ENCODE results near the gene TCP10L.

Gene TCP10L

DNA sequence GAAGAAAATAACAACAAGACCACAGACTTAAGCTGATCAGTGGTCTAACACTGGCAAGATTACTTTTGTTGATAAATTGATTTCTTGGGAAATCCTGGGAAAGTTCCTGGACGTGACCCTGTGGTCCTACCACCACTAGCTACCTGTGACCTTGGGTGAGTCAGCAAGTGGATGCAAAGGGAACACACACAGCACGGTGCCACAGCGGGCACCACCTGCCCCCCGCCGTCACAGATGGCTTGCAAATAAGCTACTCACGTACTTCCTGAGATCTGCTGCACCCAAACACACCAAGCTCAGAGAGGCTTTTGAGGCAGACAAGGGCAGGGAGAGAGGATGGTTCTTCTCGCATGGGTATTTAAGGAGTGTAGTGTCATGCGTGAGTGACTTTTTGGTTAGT lies 14.2 kb upstream of the TCP10L start:
- Mint-ChIP-seq H3K9me3 (no peaks in the 10 kb centered on the region), H3K27ac (no peak overlapping the region)
- no peak for ATAC-seq (replicated peaks)

DNA sequence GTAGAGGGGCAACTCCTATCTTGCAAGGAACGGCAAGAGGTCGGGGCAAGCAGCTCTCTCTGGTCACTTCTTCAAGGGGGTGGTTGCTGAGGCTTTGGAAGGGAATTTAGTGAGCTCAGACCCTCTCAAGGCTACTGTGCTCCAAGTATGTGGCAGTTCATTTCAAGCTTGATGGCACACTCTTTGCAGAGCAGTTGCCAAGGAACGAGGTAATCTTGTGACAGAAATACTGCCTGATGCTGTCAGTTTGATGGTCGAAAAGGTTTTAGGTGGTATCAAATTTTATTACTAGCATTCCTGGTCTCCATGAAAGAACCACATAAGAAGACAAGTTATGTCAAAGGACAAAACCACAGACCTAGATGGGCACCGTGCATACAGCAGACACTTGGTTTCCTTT lies 13.8 kb upstream of the TCP10L start:
- Mint-ChIP-seq H3K36me3 (peaks cover 33 to 56% of the 10 kb centered on the region in 2 donors), H3K4me1 (no peaks in the 10 kb centered on the region), H3K9me3 (no peaks in the 10 kb centered on the region), H3K27ac (no peak overlapping the region), H3K4me3 (no peak overlapping the region), H3K27me3 (no peaks in the 10 kb centered on the region)
- no peak for DNase-seq
- no peak for ATAC-seq (replicated peaks)

More for the DNA sequence above, 14.2 kb upstream of the TCP10L start:
- no peak for DNase-seq
- H3K4me3 Mint-ChIP-seq = no peak overlapping the region
- no peaks in the 10 kb centered on the region for H3K4me1 Mint-ChIP-seq
- H3K36me3 Mint-ChIP-seq = peaks cover 38 to 61% of the 10 kb centered on the region in 2 donors
- H3K27me3 Mint-ChIP-seq = no peaks in the 10 kb centered on the region

DNA sequence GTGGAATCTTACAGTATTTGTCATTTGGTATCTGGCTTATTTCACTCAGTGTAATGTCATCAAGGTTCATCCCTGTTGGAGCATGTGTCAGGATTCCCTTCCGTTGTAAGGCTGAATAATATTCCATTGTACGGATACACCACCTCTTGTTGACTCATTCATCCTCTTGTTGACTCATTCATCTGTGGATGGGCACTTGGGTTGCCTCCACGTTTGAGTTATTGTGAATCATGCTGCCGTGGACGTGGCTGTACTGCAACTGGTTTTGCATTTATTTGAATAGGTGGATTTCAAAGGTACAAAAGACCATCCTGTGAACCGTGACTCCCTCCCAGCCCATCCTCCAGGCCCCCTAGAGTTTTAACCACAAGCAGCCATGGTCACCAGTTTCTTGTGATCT lies 11.9 kb upstream of the TCP10L start:
- ATAC-seq (replicated peaks) (no peak), DNase-seq (no peak)
- Mint-ChIP-seq H3K27me3 (no peaks in the 10 kb centered on the region), H3K9me3 (no peaks in the 10 kb centered on the region), H3K36me3 (peaks cover 18 to 39% of the 10 kb centered on the region in 2 donors), H3K4me3 (no peak overlapping the region), H3K27ac (no peak overlapping the region), H3K4me1 (no peaks in the 10 kb centered on the region)

DNA sequence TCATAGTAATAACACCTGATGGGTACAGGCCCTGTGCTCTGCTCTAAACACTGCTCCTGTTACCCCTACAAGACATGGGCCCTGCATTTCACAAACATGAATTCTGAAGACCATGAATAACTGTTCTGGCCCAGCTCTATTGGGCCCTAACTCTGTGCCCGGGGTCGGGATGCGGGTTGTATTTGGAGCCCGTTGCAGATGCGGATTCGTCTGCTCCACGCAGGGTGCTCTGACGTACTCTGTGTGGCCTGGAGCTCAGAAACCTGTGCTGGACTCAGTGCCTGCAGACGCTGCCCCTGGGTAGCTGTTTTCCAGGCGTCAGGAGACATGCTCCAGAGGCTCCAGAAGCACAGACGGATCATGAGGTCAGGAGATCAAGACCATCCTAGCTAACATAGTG lies 10.1 kb upstream of the TCP10L start:
- Mint-ChIP-seq H3K27ac (no peak overlapping the region), H3K36me3 (peaks cover 12 to 34% of the 10 kb centered on the region in 2 donors), H3K4me1 (no peaks in the 10 kb centered on the region), H3K4me3 (no peak overlapping the region), H3K27me3 (no peaks in the 10 kb centered on the region), H3K9me3 (no peaks in the 10 kb centered on the region)
- DNase-seq (no peak), ATAC-seq (replicated peaks) (no peak)

- no peak overlapping the region for H3K4me3 Mint-ChIP-seq
- no peak overlapping the region for H3K27ac Mint-ChIP-seq
- peaks cover 2 to 20% of the 10 kb centered on the region in 2 donors for H3K36me3 Mint-ChIP-seq
- ATAC-seq (replicated peaks) = no peak
- no peaks in the 10 kb centered on the region for H3K27me3 Mint-ChIP-seq
- H3K4me1 Mint-ChIP-seq = no peaks in the 10 kb centered on the region
- DNase-seq = no peak
- no peaks in the 10 kb centered on the region for H3K9me3 Mint-ChIP-seq
Observed at GRCh38 chr21:32593690-32594089, 8.4 kb upstream of the TCP10L start.

DNA sequence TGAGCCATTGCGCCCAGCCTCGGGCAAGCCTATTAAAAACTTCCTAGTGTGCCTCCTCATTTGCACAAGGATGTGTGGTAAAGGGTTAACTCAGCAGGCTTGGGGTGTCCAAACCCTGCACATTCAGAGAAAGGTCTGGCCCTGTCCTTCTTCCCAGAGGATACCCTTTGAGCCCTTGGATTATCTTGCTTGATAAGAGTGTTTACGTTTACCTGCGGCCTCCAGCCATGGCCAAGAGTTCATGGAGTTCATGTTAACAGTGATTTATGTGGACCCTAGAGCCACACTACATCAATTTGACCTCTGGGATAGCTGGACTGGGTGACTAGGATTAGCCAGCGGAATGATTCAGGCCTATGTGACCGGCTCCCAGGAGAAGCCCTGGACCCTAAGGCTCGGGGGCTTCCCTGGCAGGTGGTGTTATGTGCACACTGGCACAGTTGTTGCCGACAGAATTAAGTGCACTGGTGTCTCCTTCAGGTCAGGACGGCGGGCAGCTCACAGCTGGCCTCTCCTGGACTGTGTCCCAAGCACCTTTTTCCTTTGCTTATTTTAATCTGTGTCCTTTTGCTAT lies 7.7 kb upstream of the TCP10L start:
- ATAC-seq (replicated peaks) (no peak), DNase-seq (no peak)
- Mint-ChIP-seq H3K4me3 (no peak overlapping the region), H3K36me3 (peaks cover 2 to 17% of the 10 kb centered on the region in 2 donors), H3K27me3 (no peaks in the 10 kb centered on the region), H3K27ac (no peak overlapping the region), H3K4me1 (no peaks in the 10 kb centered on the region), H3K9me3 (no peaks in the 10 kb centered on the region)

DNA sequence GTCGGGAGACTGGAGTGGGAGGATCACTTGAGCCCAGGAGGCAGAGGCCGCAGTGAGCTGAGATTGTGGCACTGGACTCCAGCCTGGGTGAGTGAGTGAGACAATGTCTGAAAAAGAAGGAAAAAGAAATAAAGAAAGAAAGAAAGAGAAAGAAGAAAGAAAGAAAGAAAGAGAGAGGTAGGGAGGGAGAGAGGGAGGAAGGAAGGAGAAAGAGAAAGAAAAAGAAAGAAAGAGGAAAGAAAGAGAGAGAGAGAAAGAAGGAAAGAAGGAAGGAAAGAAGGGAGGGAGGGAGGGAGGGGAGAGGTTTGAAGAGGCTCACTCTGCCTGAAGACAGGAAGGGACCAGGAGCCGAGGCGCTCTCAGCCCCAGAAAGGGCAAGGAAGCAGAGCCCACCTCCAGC lies 4.8 kb upstream of the TCP10L start:
- no peaks in the 10 kb centered on the region for H3K27me3 Mint-ChIP-seq
- no peaks in the 10 kb centered on the region for H3K9me3 Mint-ChIP-seq
- no peaks in the 10 kb centered on the region for H3K4me1 Mint-ChIP-seq
- H3K36me3 Mint-ChIP-seq = peaks cover 0 to 3% of the 10 kb centered on the region in 2 donors
- no peak overlapping the region for H3K4me3 Mint-ChIP-seq
- DNase-seq (no peak), ATAC-seq (replicated peaks) (no peak)
- H3K27ac Mint-ChIP-seq = no peak overlapping the region

DNA sequence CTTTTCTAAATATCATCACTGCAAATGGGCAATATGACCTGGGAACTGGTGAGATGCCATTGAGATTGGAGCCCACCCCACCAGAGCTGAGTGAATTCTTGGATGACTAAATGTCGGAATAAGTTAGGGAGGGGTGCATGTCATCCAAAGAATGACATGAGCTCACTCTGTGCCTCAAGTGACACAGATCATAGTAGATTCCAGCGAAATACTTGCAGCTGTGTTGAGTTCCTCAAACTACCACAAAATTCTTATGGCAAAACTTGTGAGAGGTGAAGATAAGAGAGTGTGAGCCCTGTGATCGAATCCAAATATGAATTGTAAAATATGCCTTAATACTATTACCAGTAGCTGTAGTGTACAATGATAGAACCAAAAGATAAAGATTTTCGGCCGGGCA lies 2.3 kb upstream of the TCP10L start:
- H3K4me1 Mint-ChIP-seq = no peaks in the 10 kb centered on the region
- no peaks in the 10 kb centered on the region for H3K9me3 Mint-ChIP-seq
- H3K36me3 Mint-ChIP-seq = peaks cover 3 to 8% of the 10 kb centered on the region in 2 donors
- H3K27ac Mint-ChIP-seq = no peak overlapping the region
- DNase-seq (no peak), ATAC-seq (replicated peaks) (no peak)
- H3K4me3 Mint-ChIP-seq = no peak overlapping the region
- H3K27me3 Mint-ChIP-seq = no peaks in the 10 kb centered on the region

GRCh38 chr21:32587120-32587519 lies 1.8 kb upstream of the TCP10L start:
- no peaks in the 10 kb centered on the region for H3K9me3 Mint-ChIP-seq
- H3K36me3 Mint-ChIP-seq = peaks cover 4 to 8% of the 10 kb centered on the region in 2 donors
- H3K4me3 Mint-ChIP-seq = no peak overlapping the region
- no peaks in the 10 kb centered on the region for H3K4me1 Mint-ChIP-seq
- no peak overlapping the region for H3K27ac Mint-ChIP-seq
- ATAC-seq (replicated peaks) (no peak), DNase-seq (no peak)
- no peaks in the 10 kb centered on the region for H3K27me3 Mint-ChIP-seq

DNA sequence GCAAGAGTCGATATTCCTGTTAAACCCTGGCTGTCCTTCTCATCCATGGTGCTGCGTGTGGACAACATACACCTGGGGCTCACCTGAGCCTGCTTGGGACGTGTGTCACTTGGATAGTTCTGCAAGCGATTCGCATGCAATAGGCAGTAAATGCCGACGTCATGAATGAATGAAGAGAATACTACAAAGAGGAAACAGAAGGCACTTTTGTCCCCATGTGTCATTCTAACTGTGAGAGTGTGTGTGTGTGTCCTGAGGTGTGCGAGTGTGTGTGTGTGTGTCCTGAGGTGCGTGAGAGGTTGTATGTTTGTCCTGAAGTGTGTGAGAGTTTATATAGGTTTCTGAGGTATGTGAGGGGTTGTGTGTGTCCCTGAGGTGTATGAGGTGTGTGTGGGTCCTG lies 647 bp upstream of the TCP10L start:
- H3K4me1 Mint-ChIP-seq = no peaks in the 10 kb centered on the region

GRCh38 chr21:32584472-32584871 lies 851 bp downstream of the TCP10L start:
- no peak for DNase-seq
- H3K9me3 Mint-ChIP-seq = no peaks in the 10 kb centered on the region

More for the DNA sequence above, 647 bp upstream of the TCP10L start:
- ATAC-seq (replicated peaks) (no peak), DNase-seq (no peak)
- peaks cover 8 to 10% of the 10 kb centered on the region in 2 donors for H3K36me3 Mint-ChIP-seq
- H3K4me3 Mint-ChIP-seq = no peak overlapping the region
- H3K27ac Mint-ChIP-seq = no peak overlapping the region
- H3K27me3 Mint-ChIP-seq = no peaks in the 10 kb centered on the region
- H3K9me3 Mint-ChIP-seq = no peaks in the 10 kb centered on the region

DNA sequence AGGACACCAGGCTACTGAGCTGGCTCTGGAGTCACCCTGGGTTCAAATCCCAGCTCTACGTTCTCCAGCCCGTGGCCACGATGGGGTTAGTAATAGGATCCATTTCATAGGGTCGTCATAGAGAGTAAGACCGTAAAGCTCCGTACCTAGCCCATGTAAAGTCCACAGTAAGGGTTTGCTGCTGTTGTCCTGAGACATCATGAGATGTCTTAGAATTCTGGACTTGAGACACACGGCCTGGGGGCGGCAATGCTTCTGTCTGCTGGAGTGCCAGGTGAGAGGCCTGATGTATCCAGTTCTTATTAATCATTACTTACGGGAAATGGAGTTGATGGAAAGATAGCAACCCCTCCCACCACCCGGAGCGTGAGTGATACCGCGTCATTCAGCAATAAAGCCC lies 3.6 kb downstream of the TCP10L start:
- no peaks in the 10 kb centered on the region for H3K4me1 Mint-ChIP-seq
- peaks cover 16 to 21% of the 10 kb centered on the region in 2 donors for H3K36me3 Mint-ChIP-seq
- ATAC-seq (replicated peaks) (no peak), DNase-seq (no peak)
- H3K27me3 Mint-ChIP-seq = no peaks in the 10 kb centered on the region
- H3K4me3 Mint-ChIP-seq = no peak overlapping the region
- no peak overlapping the region for H3K27ac Mint-ChIP-seq
- H3K9me3 Mint-ChIP-seq = no peaks in the 10 kb centered on the region

More at GRCh38 chr21:32584472-32584871, 851 bp downstream of the TCP10L start:
- H3K27me3 Mint-ChIP-seq = no peaks in the 10 kb centered on the region
- H3K36me3 Mint-ChIP-seq = peaks cover 5 to 12% of the 10 kb centered on the region in 2 donors
- H3K27ac Mint-ChIP-seq = no peak overlapping the region
- ATAC-seq (replicated peaks) = no peak
- no peaks in the 10 kb centered on the region for H3K4me1 Mint-ChIP-seq
- no peak overlapping the region for H3K4me3 Mint-ChIP-seq

DNA sequence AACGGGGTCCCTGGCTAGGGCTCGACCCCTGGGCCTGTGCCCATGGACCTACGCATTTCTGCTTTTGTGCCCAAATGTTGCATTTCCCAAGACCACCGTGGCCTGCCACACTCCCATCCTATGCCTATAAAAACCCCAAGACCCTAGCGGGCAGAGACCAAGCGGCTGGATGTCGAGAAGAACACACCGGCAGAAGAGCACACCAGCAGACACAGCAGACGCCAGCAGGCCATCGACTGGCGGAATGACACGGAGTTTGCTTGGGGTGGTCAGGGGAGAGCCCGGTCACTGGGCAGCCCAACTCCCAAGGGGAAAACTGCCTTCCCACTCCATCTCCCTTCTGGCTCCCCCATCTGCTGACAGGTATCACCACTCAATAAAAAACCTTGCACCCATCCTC lies 4.4 kb downstream of the TCP10L start:
- Mint-ChIP-seq H3K27me3 (no peaks in the 10 kb centered on the region), H3K4me3 (no peak overlapping the region), H3K36me3 (peaks cover 16 to 21% of the 10 kb centered on the region in 2 donors), H3K9me3 (no peaks in the 10 kb centered on the region), H3K4me1 (no peaks in the 10 kb centered on the region), H3K27ac (no peak overlapping the region)
- ATAC-seq (replicated peaks) (no peak), DNase-seq (no peak)

DNA sequence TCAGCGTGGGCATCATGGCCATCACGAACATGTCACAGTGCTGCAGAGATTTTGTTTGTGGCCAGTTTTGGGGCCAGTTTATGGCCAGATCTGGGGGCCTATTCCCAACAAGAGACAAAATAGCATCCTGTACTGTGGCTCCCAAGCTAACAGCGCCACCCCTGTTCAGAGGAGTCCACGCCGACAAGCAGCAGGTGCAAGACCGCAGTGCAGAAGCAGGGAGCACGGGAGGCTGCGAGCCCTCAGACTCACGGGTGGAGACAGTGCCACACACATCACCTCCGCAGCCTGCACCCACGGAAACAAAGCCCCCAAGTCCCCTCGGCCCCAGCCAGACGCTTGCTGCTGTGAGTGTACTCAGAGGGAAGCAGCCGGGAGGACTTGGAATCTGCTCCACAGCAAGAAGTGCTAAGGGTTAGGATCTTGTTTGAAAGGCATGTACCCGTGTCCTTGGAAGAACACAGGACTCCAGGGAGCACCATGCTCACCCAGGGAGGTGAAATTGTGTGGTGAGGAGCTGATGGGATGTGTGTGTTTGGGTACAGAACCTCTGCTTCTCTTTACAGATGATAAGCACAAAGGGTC lies 7.1 kb downstream of the TCP10L start:
- DNase-seq (no peak), ATAC-seq (replicated peaks) (no peak)
- H3K9me3 Mint-ChIP-seq = no peaks in the 10 kb centered on the region
- H3K4me3 Mint-ChIP-seq = no peak overlapping the region
- no peak overlapping the region for H3K27ac Mint-ChIP-seq
- peaks cover 17 to 27% of the 10 kb centered on the region in 2 donors for H3K36me3 Mint-ChIP-seq
- no peaks in the 10 kb centered on the region for H3K4me1 Mint-ChIP-seq
- H3K27me3 Mint-ChIP-seq = peaks cover 9 to 13% of the 10 kb centered on the region in 2 donors

- Mint-ChIP-seq H3K4me3 (no peak overlapping the region), H3K9me3 (no peaks in the 10 kb centered on the region), H3K27ac (no peak overlapping the region), H3K4me1 (no peaks in the 10 kb centered on the region), H3K36me3 (peaks cover 10 to 27% of the 10 kb centered on the region in 2 donors), H3K27me3 (peaks cover 10 to 14% of the 10 kb centered on the region in 2 donors)
- DNase-seq = no peak
- no peak for ATAC-seq (replicated peaks)
Observed at GRCh38 chr21:32576011-32576410, 9.3 kb downstream of the TCP10L start.

Measured in stimulated activated naive B cell treated with anti-CD40 and anti-IgM and Interleukin-4, amounts not matched to agents 10 μg/mL and 1 μg/mL and 100 μg/mL, for 72 hours (primary cell).